K562 (cell line): Measurements from ENCODE around the gene DRP2. TPM values are rescaled to one million over a fixed set of nuclear protein-coding genes. Genes with fewer than 3 reads are reported as not detected.

Source experiments
- ATAC-seq: fragments of 200-7000 bp; cut with Tn5 transposase; 3 replicates; pipeline ENCODE4 v1.9.1; 2020; ENCODE audit warnings: moderate library complexity
- BruUV-seq: library from RNA; stranded (reverse); fragments of 400-500 nt; replicated peaks from 2 replicates; lab custom pipeline; 2021; lab: Mats Ljungman, UMichigan
- CTCF ChIA-PET: fragments of 300-600 bp; formaldehyde crosslinking; extraction: SDS; loops from one replicate; lab custom pipeline; 2021; ENCODE audit warnings: low intra/inter-chr PET ratio; lab: Yijun Ruan, JAX
- POLR2A ChIA-PET: fragments of 300-600, 350-650 bp; sonication (Branson Sonifier 250); formaldehyde crosslinking; extraction: SDS; loops from one replicate; lab custom pipeline; 2021; ENCODE audit warnings: antibody characterized with exemption, inconsistent platforms; lab: Yijun Ruan, JAX
- DNase-seq, 4 experiments: peaks; one replicate each; pipeline versions ENCODE4 v3.0.0 to v3.0.0-alpha.2; 2011 to 2018; ENCODE audit warnings: low spot score in 3 of 4, mixed read lengths in 3 of 4; ENCODE audit errors: extremely low read depth in 1 of 4
- FAIRE-seq: peaks from 2 replicates; lab custom pipeline; 2011; peaks lifted over from hg19 to GRCh38; lab: Jason Lieb, UNC
- H2AFZ ChIP-seq: 2 replicates; pipeline ENCODE4 v1.6.0; 2011; ENCODE audit warnings: low read depth, low read length, control low read depth, inconsistent platforms
- H3K27ac ChIP-seq: fragments of 200-600 bp; 3 replicates; pipeline ENCODE4 v1.8.0; 2011; ENCODE audit warnings: low read depth, mild to moderate bottlenecking, control low read depth, inconsistent platforms, low read length, moderate library complexity, mixed read lengths; ENCODE audit errors: extremely low read depth
- H3K27me3 ChIP-seq, 2 experiments: fragments of 300-600 bp in 1 of 2; 2 replicates in 1 of 2; 3 replicates in 1 of 2; pipeline versions ENCODE4 v1.6.0 to v1.8.0; 2011; ENCODE audit warnings: inconsistent platforms in 2 of 2, low read length in 2 of 2, mild to moderate bottlenecking in 1 of 2, mixed read lengths in 1 of 2, moderate library complexity in 1 of 2; ENCODE audit not compliant: control insufficient read depth in 2 of 2, insufficient read depth in 2 of 2
- H3K36me3 ChIP-seq: fragments of 300-600 bp; 3 replicates; pipeline ENCODE4 v1.8.0; 2011; ENCODE audit warnings: mild to moderate bottlenecking, low read length, inconsistent platforms; ENCODE audit not compliant: control insufficient read depth, insufficient read depth
- H3K4me1 ChIP-seq, 2 experiments: fragments of 200-600 bp in 1 of 2; replicated peaks in 1 of 2; 2 replicates in 1 of 2; 3 replicates in 1 of 2; pipeline versions ENCODE4 v1.5.1 to v1.8.0; 2011; ENCODE audit warnings: inconsistent platforms in 2 of 2, low read length in 2 of 2, mild to moderate bottlenecking in 1 of 2, mixed read lengths in 1 of 2, moderate library complexity in 1 of 2; ENCODE audit not compliant: control insufficient read depth in 2 of 2, insufficient read depth in 2 of 2
- H3K4me2 ChIP-seq: 2 replicates; pipeline ENCODE4 v1.6.1; 2011; ENCODE audit warnings: low read length, control low read depth, inconsistent platforms, mixed read lengths; ENCODE audit not compliant: insufficient read depth
- H3K4me3 ChIP-seq: fragments of 200-600 bp; sonication (generic), shearing (Covaris generic); 2 replicates; pipeline ENCODE4 v1.5.1; 2016; ENCODE audit warnings: control low read depth, inconsistent platforms
- H3K79me2 ChIP-seq: fragments of 200-600 bp; 3 replicates; pipeline ENCODE4 v1.8.0; 2011; ENCODE audit warnings: low read length, inconsistent platforms; ENCODE audit not compliant: control insufficient read depth, insufficient read depth
- H3K9ac ChIP-seq, 2 experiments: 2 replicates each; pipeline versions ENCODE4 v1.6.0 to v1.6.1; 2011; ENCODE audit warnings: low read depth in 2 of 2, low read length in 2 of 2, control low read depth in 1 of 2, inconsistent platforms in 1 of 2, mild to moderate bottlenecking in 1 of 2, mixed read lengths in 1 of 2; ENCODE audit not compliant: insufficient read depth in 1 of 2
- H3K9me1 ChIP-seq: one replicate; pipeline ENCODE4 v1.6.0; 2011; ENCODE audit warnings: inconsistent platforms, mild to moderate bottlenecking, low read length, moderate library complexity; ENCODE audit not compliant: control insufficient read depth, insufficient read depth
- H3K9me3 ChIP-seq: replicated peaks from 2 replicates; pipeline ENCODE4 v1.5.1; 2011; ENCODE audit warnings: low read depth, low read length, inconsistent platforms; ENCODE audit not compliant: control insufficient read depth, insufficient read depth
- H4K20me1 ChIP-seq: replicated peaks from 2 replicates; pipeline ENCODE4 v1.6.1; 2011; ENCODE audit warnings: low read length, inconsistent platforms, mixed read lengths; ENCODE audit not compliant: control insufficient read depth, insufficient read depth
- EHMT2 ChIP-seq: fragments of 450-650 bp; IDR thresholded peaks from 2 replicates; pipeline ENCODE4 v1.6.1; 2018; ENCODE audit warnings: antibody characterized with exemption
- ETV6 ChIP-seq, 3 experiments: fragments of 150-350 bp in 1 of 3; sonication (generic) in 1 of 3; formaldehyde crosslinking in 1 of 3; IDR thresholded peaks; 2 replicates each; pipeline versions ENCODE4 v1.6.1 to v1.8.0; 2014 to 2022; ENCODE audit warnings: borderline replicate concordance in 2 of 3, low read depth in 2 of 3, antibody characterized with exemption in 1 of 3, low read length in 1 of 3, mild to moderate bottlenecking in 1 of 3, missing genetic modification reagents in 1 of 3
- HIVEP1 ChIP-seq: fragments of 250-450 bp; sonication (Bioruptor Pico); IDR thresholded peaks from 2 replicates; pipeline ENCODE4 v1.4.0; 2020; ENCODE audit warnings: mild to moderate bottlenecking
- KHSRP ChIP-seq: fragments of 450-650 bp; IDR thresholded peaks from 2 replicates; pipeline ENCODE4 v1.6.1; 2017
- MAFF ChIP-seq: IDR thresholded peaks from 2 replicates; pipeline ENCODE4 v1.6.1; 2012; ENCODE audit warnings: low read length, improper control_type of control experiment
- MAFK ChIP-seq: IDR thresholded peaks from 2 replicates; pipeline ENCODE4 v1.6.1; 2011; ENCODE audit warnings: low read length, improper control_type of control experiment
- SMAD1 ChIP-seq: fragments of 150-350 bp; IDR thresholded peaks from 2 replicates; pipeline ENCODE4 v1.6.1; 2014; ENCODE audit warnings: low read length, low read depth; ENCODE audit not compliant: partially characterized antibody
- ZNF316 ChIP-seq: fragments of 450-650 bp; IDR thresholded peaks from 2 replicates; pipeline ENCODE4 v1.6.1; 2016
- ZNF707 ChIP-seq: fragments of 250-450 bp; sonication (Bioruptor Pico); conservative IDR thresholded peaks from 2 replicates; pipeline ENCODE4 v1.8.0; 2022; ENCODE audit warnings: inconsistent platforms, mild to moderate bottlenecking, moderate library complexity
- WGBS: fragments of 100-300 bp; shearing (Covaris generic); methylation state at CpG from one replicate; pipeline ENCODE4 v1.1.6; 2016; ENCODE audit warnings: low coverage, mixed read lengths; ENCODE audit not compliant: insufficient coverage; ENCODE audit errors: missing lambda C conversion rate; 5-methylcytosine and 5-hydroxymethylcytosine counted together
- in situ Hi-C: fragments of 300-500 bp; cut with MboI; formaldehyde crosslinking; loops from 4 replicates; pipeline ENCODE4 v1.15.0; 2018; ENCODE audit warnings: inconsistent platforms, mixed read lengths
- intact Hi-C: fragments of 100-400 bp; cut with micrococcal nuclease; formaldehyde crosslinking; loops from 2 replicates; pipeline ENCODE4 v1.14.2; 2022
- polyA plus RNA-seq, 8 experiments: library from polyadenylated mRNA; depleted of rRNA in 4 of 8; stranded (reverse) in 5 of 8; unstranded in 3 of 8; fragments of >200 nt; fragmentation: Nextera tagmentation in 2 of 8; fragmentation: Illumina TruSeq in 1 of 8; extraction: Ambion mirVana in 2 of 8; extraction: Trizol in 1 of 8; gene quantifications; 2 replicates each; pipeline versions ENCODE4 v1.2.1 to v1.2.3, GENCODE V29; 2011 to 2014; ENCODE audit warnings: inconsistent platforms in 1 of 8, missing spikeins in 1 of 8
- total RNA-seq, 7 experiments: library from RNA; depleted of rRNA in 6 of 7; stranded (reverse); fragments of >200 nt in 6 of 7; fragmentation: Illumina TruSeq in 2 of 7; extraction: Trizol in 2 of 7; gene quantifications; 2 replicates each; pipeline versions ENCODE4 v1.2.1 to v1.2.3, GENCODE V29; 2011 to 2021; ENCODE audit warnings: low replicate concordance in 1 of 7

The DRP2 gene
- total and polyA plus RNA-seq, 9 of the 15 experiments (the other 6 are each of a cell fraction or from before 2014, with no cell fraction given) = 0.01 to 0.30 (median 0.15) TPM

- no peaks in the 10 kb centered on the region for H3K36me3 ChIP-seq
- intact Hi-C loops = no loop called here
- no peaks in the 10 kb centered on the region for H3K9me3 ChIP-seq
- no peak overlapping the region for H3K27ac ChIP-seq
- peak; percentile 22; the same call in 1 of the 2 replicates for TF ChIP-seq MAFK
- peak; percentile 24; the same call in 1 of the 2 replicates for TF ChIP-seq MAFF
- no peak for TF ChIP-seq HIVEP1 (CRISPR knock-in tag)
- peak; percentile 67 for TF ChIP-seq ZNF316
- TF ChIP-seq, all 486 proteins: peak for 3
- POLR2A ChIA-PET = no interaction called here
- Histone ChIP-seq H3K4me3 (no peak overlapping the region), H2AFZ (no peak overlapping the region), H3K9ac (no peak overlapping the region), H3K27me3 (peaks cover 0 to 9% of the 10 kb centered on the region in 2 experiments; a peak in 2 of 5 replicates), H4K20me1 (no peaks in the 10 kb centered on the region), H3K4me1 (no peaks in the 10 kb centered on the region), H3K79me2 (no peaks in the 10 kb centered on the region), H3K4me2 (no peak overlapping the region), H3K9me1 (no peaks in the 10 kb centered on the region)
- ATAC-seq (no peak), FAIRE-seq (no peak), DNase-seq (no peak)
- 3% methylated on average over 5 of the region's 6 CpGs for WGBS
- in situ Hi-C loops = loop anchor here (25.0 kb wide), 1 partner anchor 513 kb away; no protein-coding TSS in a partner anchor
- CTCF ChIA-PET = no interaction called here
- no TSS peak for BruUV-seq
Measured at GRCh38 chrX:101274198-101274597, 54.6 kb downstream of the DRP2 start.

- WGBS = 0% methylated on average over 1 of the region's 2 CpGs
- H3K9ac ChIP-seq = no peak overlapping the region
- CTCF ChIA-PET = no interaction called here
- in situ Hi-C loops = no loop called here
- FAIRE-seq (no peak), ATAC-seq (no peak), DNase-seq (no peak)
- POLR2A ChIA-PET = interaction anchor here (0.5 kb wide), 1 partner anchor 53 kb away, joined by 3 read pairs; no protein-coding TSS in a partner anchor
- H3K4me2 ChIP-seq = no peak overlapping the region
- no peaks in the 10 kb centered on the region for H3K9me1 ChIP-seq
- H3K4me1 ChIP-seq = no peaks in the 10 kb centered on the region
- H3K4me3 ChIP-seq = no peak overlapping the region
- intact Hi-C loops = no loop called here
- peaks cover 0 to 9% of the 10 kb centered on the region in 2 experiments; a peak in 2 of 5 replicates for H3K27me3 ChIP-seq
- no peaks in the 10 kb centered on the region for H3K9me3 ChIP-seq
- H3K36me3 ChIP-seq = no peaks in the 10 kb centered on the region
- no peak overlapping the region for H3K27ac ChIP-seq
- no TSS peak for BruUV-seq
- no peaks in the 10 kb centered on the region for H3K79me2 ChIP-seq
- H2AFZ ChIP-seq = no peak overlapping the region
- no peaks in the 10 kb centered on the region for H4K20me1 ChIP-seq
- no peak for TF ChIP-seq ZNF707
- TF ChIP-seq ETV6 (IDR thresholded peaks at IDR 0.05; ENCODE audit: borderline replicate concordance in 1 of 2, low read depth in 2 of 2, low read length in 1 of 2) = no peak
- TF ChIP-seq ETV6 (CRISPR knock-in tag; IDR thresholded peaks at IDR 0.05; ENCODE audit: borderline replicate concordance) = no peak
- TF ChIP-seq KHSRP = no peak
- no peak for TF ChIP-seq EHMT2
- TF ChIP-seq SMAD1 = no peak
- no peak for TF ChIP-seq MAFK
Measured at GRCh38 chrX:101276238-101276637, 56.7 kb downstream of the DRP2 start.
